Measurements from ENCODE around the gene ADGRE1.

DNA sequence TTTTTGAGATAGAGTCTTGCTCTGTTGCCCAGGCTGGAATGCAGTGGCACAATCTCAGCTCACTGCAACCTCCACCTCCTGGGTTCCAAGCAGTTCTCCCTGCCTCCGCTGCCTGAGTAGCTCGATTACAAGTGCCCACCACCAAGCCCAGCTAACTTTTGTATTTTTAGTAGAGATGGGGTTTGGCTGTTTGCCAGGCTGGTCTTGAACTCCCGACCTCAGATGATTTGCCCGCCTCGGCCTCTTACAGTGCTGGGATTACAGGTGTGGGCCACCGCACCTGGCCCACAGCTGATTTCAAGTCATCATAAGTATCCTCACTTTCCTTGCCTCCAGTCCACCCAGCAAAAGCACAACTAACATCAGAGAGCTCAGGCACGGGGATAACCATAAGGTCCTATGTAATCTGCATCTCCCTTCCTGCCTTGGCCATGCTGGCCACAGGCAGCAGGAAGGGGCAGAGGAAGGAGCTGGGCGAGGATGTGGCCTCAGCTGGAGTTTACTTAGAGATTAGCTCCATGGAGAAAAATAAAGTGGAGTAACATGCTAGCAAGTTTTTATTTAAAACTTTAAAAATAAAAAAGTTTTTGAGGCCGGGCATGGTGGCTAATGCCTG, 22.9 kb upstream of the ADGRE1 start:
- TF ChIP-seq, protein P1, sequence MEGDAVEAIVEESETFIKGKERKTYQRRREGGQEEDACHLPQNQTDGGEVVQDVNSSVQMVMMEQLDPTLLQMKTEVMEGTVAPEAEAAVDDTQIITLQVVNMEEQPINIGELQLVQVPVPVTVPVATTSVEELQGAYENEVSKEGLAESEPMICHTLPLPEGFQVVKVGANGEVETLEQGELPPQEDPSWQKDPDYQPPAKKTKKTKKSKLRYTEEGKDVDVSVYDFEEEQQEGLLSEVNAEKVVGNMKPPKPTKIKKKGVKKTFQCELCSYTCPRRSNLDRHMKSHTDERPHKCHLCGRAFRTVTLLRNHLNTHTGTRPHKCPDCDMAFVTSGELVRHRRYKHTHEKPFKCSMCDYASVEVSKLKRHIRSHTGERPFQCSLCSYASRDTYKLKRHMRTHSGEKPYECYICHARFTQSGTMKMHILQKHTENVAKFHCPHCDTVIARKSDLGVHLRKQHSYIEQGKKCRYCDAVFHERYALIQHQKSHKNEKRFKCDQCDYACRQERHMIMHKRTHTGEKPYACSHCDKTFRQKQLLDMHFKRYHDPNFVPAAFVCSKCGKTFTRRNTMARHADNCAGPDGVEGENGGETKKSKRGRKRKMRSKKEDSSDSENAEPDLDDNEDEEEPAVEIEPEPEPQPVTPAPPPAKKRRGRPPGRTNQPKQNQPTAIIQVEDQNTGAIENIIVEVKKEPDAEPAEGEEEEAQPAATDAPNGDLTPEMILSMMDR (IDR thresholded peaks at IDR 0.05), result no peak
- no peak for TF ChIP-seq ZFX (IDR thresholded peaks at IDR 0.05; ENCODE audit: borderline replicate concordance)
